ENCODE measurements around the gene TSEN2. TPM values are rescaled to one million over a fixed set of nuclear protein-coding genes. Genes with fewer than 3 reads are reported as not detected.

TSEN2 gene
- total RNA-seq, 1 donor from 2014 or later, result 8.7 TPM

GRCh38 chr3:12486001-12486400 is 1.7 kb downstream of the TSEN2 start:
- H3K36me3 Mint-ChIP-seq (ENCODE audit: low read depth, unreplicated experiment), result no peaks in the 10 kb centered on the region
- H3K27ac Mint-ChIP-seq (ENCODE audit: unreplicated experiment), result no peak overlapping the region
- DNase-seq (ENCODE audit: low spot score), result no peak
- no peak overlapping the region for H3K4me3 Mint-ChIP-seq (ENCODE audit: unreplicated experiment)
- no peaks in the 10 kb centered on the region for H3K9me3 Mint-ChIP-seq (ENCODE audit: unreplicated experiment)
- peaks cover 14% of the 10 kb centered on the region for H3K4me1 Mint-ChIP-seq (ENCODE audit: unreplicated experiment)
- peaks cover 3% of the 10 kb centered on the region for H3K27me3 Mint-ChIP-seq (ENCODE audit: unreplicated experiment)
- TF ChIP-seq CTCF (IDR thresholded peaks at IDR 0.05; ENCODE audit: unreplicated experiment), result no peak

DNA sequence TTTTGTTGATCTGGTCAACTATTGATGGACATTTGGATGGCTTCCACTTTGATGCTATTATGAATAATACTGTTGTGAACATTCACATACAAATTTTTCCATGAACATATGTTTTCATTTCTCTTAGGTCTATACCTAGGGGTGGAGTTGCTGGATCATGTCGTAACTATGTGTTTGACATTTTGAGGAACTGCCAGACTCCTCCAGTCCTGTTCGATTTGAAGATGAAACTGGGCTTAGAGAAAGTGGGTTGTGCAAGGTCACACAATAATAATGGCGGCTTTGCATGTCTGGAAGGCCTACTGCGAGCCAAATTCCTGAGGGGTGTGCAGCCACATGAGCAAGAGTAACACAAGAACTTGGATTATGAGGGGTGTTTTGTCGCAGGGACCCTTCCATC is 2.6 kb downstream of the TSEN2 start:
- H3K4me3 Mint-ChIP-seq (ENCODE audit: unreplicated experiment), result no peak overlapping the region
- no peak overlapping the region for H3K27ac Mint-ChIP-seq (ENCODE audit: unreplicated experiment)
- TF ChIP-seq CTCF (IDR thresholded peaks at IDR 0.05; ENCODE audit: unreplicated experiment), result no peak
- no peak for DNase-seq (ENCODE audit: low spot score)
- peaks cover 14% of the 10 kb centered on the region for H3K4me1 Mint-ChIP-seq (ENCODE audit: unreplicated experiment)
- peaks cover 3% of the 10 kb centered on the region for H3K27me3 Mint-ChIP-seq (ENCODE audit: unreplicated experiment)
- no peaks in the 10 kb centered on the region for H3K36me3 Mint-ChIP-seq (ENCODE audit: low read depth, unreplicated experiment)
- H3K9me3 Mint-ChIP-seq (ENCODE audit: unreplicated experiment), result no peaks in the 10 kb centered on the region

GRCh38 chr3:12487336-12487735 is 3.1 kb downstream of the TSEN2 start:
- TF ChIP-seq CTCF (IDR thresholded peaks at IDR 0.05; ENCODE audit: unreplicated experiment), result no peak
- peaks cover 14% of the 10 kb centered on the region for H3K4me1 Mint-ChIP-seq (ENCODE audit: unreplicated experiment)
- H3K9me3 Mint-ChIP-seq (ENCODE audit: unreplicated experiment), result no peaks in the 10 kb centered on the region
- peaks cover 3% of the 10 kb centered on the region for H3K27me3 Mint-ChIP-seq (ENCODE audit: unreplicated experiment)
- H3K27ac Mint-ChIP-seq (ENCODE audit: unreplicated experiment), result no peak overlapping the region
- no peak overlapping the region for H3K4me3 Mint-ChIP-seq (ENCODE audit: unreplicated experiment)
- DNase-seq (ENCODE audit: low spot score), result no peak
- H3K36me3 Mint-ChIP-seq (ENCODE audit: low read depth, unreplicated experiment), result no peaks in the 10 kb centered on the region

DNA sequence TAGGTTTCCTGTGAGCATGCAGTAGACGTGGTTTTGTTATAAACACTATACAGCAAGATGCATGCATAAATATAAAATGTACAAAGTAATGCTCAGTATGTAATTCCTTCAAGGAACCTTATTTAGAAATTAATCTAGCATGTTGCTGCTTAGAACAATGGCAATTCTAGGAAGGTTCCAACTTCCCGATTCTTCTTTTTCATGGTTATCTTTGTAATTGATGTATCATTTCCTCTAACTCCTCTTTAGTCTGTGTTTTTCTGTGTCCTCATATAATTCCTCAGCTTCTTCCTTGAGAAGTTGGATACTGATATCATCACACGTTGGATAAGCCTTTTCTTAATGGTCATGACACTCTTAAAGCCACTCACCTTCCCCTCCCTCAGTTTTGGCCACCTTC is 3.5 kb downstream of the TSEN2 start:
- H3K36me3 Mint-ChIP-seq (ENCODE audit: low read depth, unreplicated experiment), result no peaks in the 10 kb centered on the region

DNA sequence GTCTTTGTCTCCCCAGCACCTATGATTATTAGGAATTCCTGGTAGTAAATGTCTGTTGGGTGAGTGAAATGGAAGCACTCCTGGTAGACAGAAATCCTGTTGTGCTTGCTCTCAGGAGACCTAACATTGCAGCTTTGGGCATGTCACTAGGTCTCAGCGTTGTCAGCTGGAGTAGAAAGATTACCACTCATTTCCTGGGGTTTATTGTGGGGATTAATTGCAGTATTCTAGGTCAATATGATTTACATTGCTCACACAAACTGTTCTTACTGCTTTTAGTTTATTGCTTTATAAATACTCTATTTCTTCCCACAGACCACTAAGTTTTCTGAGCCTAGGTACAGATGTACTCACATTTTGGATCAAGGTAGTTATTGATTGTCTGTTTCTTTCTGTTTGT is 5.1 kb downstream of the TSEN2 start:
- Mint-ChIP-seq H3K9me3 (ENCODE audit: unreplicated experiment) (no peaks in the 10 kb centered on the region), H3K4me3 (ENCODE audit: unreplicated experiment) (no peak overlapping the region), H3K27me3 (ENCODE audit: unreplicated experiment) (no peaks in the 10 kb centered on the region), H3K4me1 (ENCODE audit: unreplicated experiment) (peaks cover 7% of the 10 kb centered on the region), H3K36me3 (ENCODE audit: low read depth, unreplicated experiment) (no peaks in the 10 kb centered on the region), H3K27ac (ENCODE audit: unreplicated experiment) (no peak overlapping the region)
- TF ChIP-seq CTCF (IDR thresholded peaks at IDR 0.05; ENCODE audit: unreplicated experiment), result no peak
- DNase-seq (ENCODE audit: low spot score), result no peak

More for the DNA sequence above, 3.5 kb downstream of the TSEN2 start:
- no peak for TF ChIP-seq CTCF (IDR thresholded peaks at IDR 0.05; ENCODE audit: unreplicated experiment)
- no peak overlapping the region for H3K4me3 Mint-ChIP-seq (ENCODE audit: unreplicated experiment)
- H3K9me3 Mint-ChIP-seq (ENCODE audit: unreplicated experiment), result no peaks in the 10 kb centered on the region
- DNase-seq (ENCODE audit: low spot score), result no peak
- H3K4me1 Mint-ChIP-seq (ENCODE audit: unreplicated experiment), result peaks cover 14% of the 10 kb centered on the region
- H3K27me3 Mint-ChIP-seq (ENCODE audit: unreplicated experiment), result peaks cover 3% of the 10 kb centered on the region
- no peak overlapping the region for H3K27ac Mint-ChIP-seq (ENCODE audit: unreplicated experiment)
